Epithelial cell of prostate (primary cell): ENCODE data around the gene PCGF1.
"Not testable (repeated sequence)": the region's sequence is repeated elsewhere in the genome, so short reads cannot be mapped to it uniquely, and the experiment has no call there.

Experiments used
- DNase-seq: peaks from one replicate; pipeline ENCODE4 v3.0.0-alpha.2; 2011; ENCODE audit warnings: low read depth, low spot score
- H3K27ac ChIP-seq: fragments of 450-650 bp; 2 replicates; pipeline ENCODE4 v1.5.1; 2017; ENCODE audit warnings: mild to moderate bottlenecking

The PCGF1 gene

GRCh38 chr2:74481961-74482800, 25.3 kb downstream of the PCGF1 start:
- peak overlapping the region; percentile 80 for H3K27ac ChIP-seq
- no peak for DNase-seq

GRCh38 chr2:74481431-74481830, 26.1 kb downstream of the PCGF1 start:
- no peak for DNase-seq
- no peak overlapping the region for H3K27ac ChIP-seq

- H3K27ac ChIP-seq, result no peak overlapping the region
- no peak for DNase-seq
These were observed 32.6 kb downstream of the PCGF1 start for GRCh38 chr2:74474899-74475298.

- no peak overlapping the region for H3K27ac ChIP-seq
- DNase-seq, result no peak
These were observed 33.0 kb downstream of the PCGF1 start for GRCh38 chr2:74474481-74474880.

GRCh38 chr2:74472945-74473258, 34.6 kb downstream of the PCGF1 start:
- no peak for DNase-seq
- peak overlapping the region; percentile 91 for H3K27ac ChIP-seq

- H3K27ac ChIP-seq, result peak within 1 kb of the TSS; percentile 91
- DNase-seq, result peak; percentile 75
These were observed 35.2 kb downstream of the PCGF1 start, which contains the start of gene MRPL53 for GRCh38 chr2:74472086-74472944. TSS of gene MRPL53 (minus strand) at chr2:74472680. CDS start at chr2:74472660, 20 bp downstream.

- no peak for DNase-seq
- peak overlapping the region; percentile 91 for H3K27ac ChIP-seq
These were observed 36.0 kb downstream of the PCGF1 start for GRCh38 chr2:74471332-74472065.

GRCh38 chr2:74470742-74471141, 36.8 kb downstream of the PCGF1 start:
- not testable (repeated sequence) for DNase-seq
- H3K27ac ChIP-seq, result peak overlapping the region; percentile 91

GRCh38 chr2:74464406-74464805, 43.1 kb downstream of the PCGF1 start:
- H3K27ac ChIP-seq, result peak overlapping the region; percentile 78
- DNase-seq, result no peak

- H3K27ac ChIP-seq, result no peak overlapping the region
- no peak for DNase-seq
These were observed 44.7 kb downstream of the PCGF1 start for GRCh38 chr2:74462786-74463105.

- no peak for DNase-seq
- H3K27ac ChIP-seq, result no peak overlapping the region
These were observed 45.3 kb downstream of the PCGF1 start for GRCh38 chr2:74462054-74462785.

- DNase-seq, result no peak
- no peak overlapping the region for H3K27ac ChIP-seq
These were observed 46.1 kb downstream of the PCGF1 start for GRCh38 chr2:74461187-74462053.

GRCh38 chr2:74460187-74460586, 47.3 kb downstream of the PCGF1 start:
- not testable (repeated sequence) for H3K27ac ChIP-seq, DNase-seq

GRCh38 chr2:74459503-74460118, 47.9 kb downstream of the PCGF1 start:
- not testable (repeated sequence) for DNase-seq, H3K27ac ChIP-seq

- DNase-seq, result no peak
- peak overlapping the region; percentile 92 for H3K27ac ChIP-seq
These were observed 48.5 kb downstream of the PCGF1 start for GRCh38 chr2:74458938-74459363.

GRCh38 chr2:74458132-74458937, 49.2 kb downstream of the PCGF1 start, which contains the start of gene WBP1:
TSS of gene WBP1 (plus strand) at chr2:74458438. CDS start at chr2:74458603, 165 bp downstream.
- peak; percentile 100 for DNase-seq
- H3K27ac ChIP-seq, result peak within 1 kb of the TSS; percentile 92

GRCh38 chr2:74457549-74458131, 49.9 kb downstream of the PCGF1 start:
- no peak for DNase-seq
- peak overlapping the region; percentile 92 for H3K27ac ChIP-seq
